KMS-11 (cell line): Measurements from ENCODE around the gene TLK2.

Source experiments
- H2AFZ ChIP-seq: fragments of 200-600 bp; sonication (generic); 2 replicates; pipeline ENCODE4 v1.6.1; 2016; ENCODE audit warnings: antibody characterized with exemption, mixed run types, low read depth
- H3K27ac ChIP-seq: fragments of 200-600 bp; sonication (generic); 2 replicates; pipeline ENCODE4 v1.6.1; 2016; ENCODE audit warnings: mild to moderate bottlenecking, mixed run types
- H3K27me3 ChIP-seq: fragments of 200-600 bp; sonication (generic); 2 replicates; pipeline ENCODE4 v1.6.1; 2017; ENCODE audit warnings: mild to moderate bottlenecking, low read depth, mixed run types, moderate library complexity; ENCODE audit not compliant: insufficient read depth
- H3K36me3 ChIP-seq: fragments of 200-600 bp; sonication (generic); 2 replicates; pipeline ENCODE4 v1.6.1; 2017; ENCODE audit warnings: mild to moderate bottlenecking, mixed run types; ENCODE audit not compliant: insufficient read depth
- H3K4me1 ChIP-seq: fragments of 200-600 bp; sonication (generic); 2 replicates; pipeline ENCODE4 v1.6.1; 2016; ENCODE audit warnings: mild to moderate bottlenecking, low read depth, mixed run types; ENCODE audit not compliant: poor library complexity, severe bottlenecking
- H3K4me2 ChIP-seq: fragments of 200-600 bp; sonication (generic); 2 replicates; pipeline ENCODE4 v1.7.0; 2016; ENCODE audit warnings: mild to moderate bottlenecking, mixed run types
- H3K4me3 ChIP-seq: fragments of 200-600 bp; sonication (generic); IDR thresholded peaks from 2 replicates; pipeline ENCODE4 v1.6.1; 2017; ENCODE audit warnings: low read depth, low read length, mixed read lengths; ENCODE audit not compliant: insufficient read depth
- H3K79me2 ChIP-seq: fragments of 200-600 bp; sonication (generic); 2 replicates; pipeline ENCODE4 v1.6.1; 2016; ENCODE audit warnings: low read depth, mixed run types; ENCODE audit not compliant: insufficient read depth
- H3K9ac ChIP-seq: fragments of 200-600 bp; sonication (generic); 2 replicates; pipeline ENCODE4 v1.6.1; 2016; ENCODE audit warnings: mild to moderate bottlenecking, mixed run types
- H4K20me1 ChIP-seq: fragments of 200-600 bp; sonication (generic); 2 replicates; pipeline ENCODE4 v1.6.1; 2016; ENCODE audit warnings: mild to moderate bottlenecking, mixed run types; ENCODE audit not compliant: insufficient read depth
- CTCF ChIP-seq: fragments of 200-600 bp; sonication (generic); conservative IDR thresholded peaks from 2 replicates; pipeline ENCODE4 v1.6.1; 2017; ENCODE audit warnings: low read depth, mild to moderate bottlenecking, antibody characterized with exemption, low read length, moderate library complexity, mixed read lengths

TLK2 gene

GRCh38 chr17:62628831-62629555 is 150.4 kb downstream of the TLK2 start:
- Histone ChIP-seq H3K79me2 (no peaks in the 10 kb centered on the region), H3K4me1 (no peaks in the 10 kb centered on the region), H4K20me1 (no peaks in the 10 kb centered on the region), H2AFZ (no peak overlapping the region), H3K36me3 (no peaks in the 10 kb centered on the region), H3K4me3 (no peak overlapping the region), H3K27me3 (peaks cover 26% of the 10 kb centered on the region), H3K4me2 (no peak overlapping the region), H3K9ac (no peak overlapping the region), H3K27ac (no peak overlapping the region)
- TF ChIP-seq CTCF = no peak

GRCh38 chr17:62629556-62630364 is 151.1 kb downstream of the TLK2 start:
- no peak for TF ChIP-seq CTCF
- Histone ChIP-seq H4K20me1 (no peaks in the 10 kb centered on the region), H3K36me3 (no peaks in the 10 kb centered on the region), H3K4me1 (no peaks in the 10 kb centered on the region), H2AFZ (no peak overlapping the region), H3K79me2 (no peaks in the 10 kb centered on the region), H3K27ac (no peak overlapping the region), H3K4me3 (no peak overlapping the region), H3K27me3 (peaks cover 26% of the 10 kb centered on the region), H3K9ac (no peak overlapping the region), H3K4me2 (no peak overlapping the region)

GRCh38 chr17:62630365-62631085 is 151.9 kb downstream of the TLK2 start:
- no peak for TF ChIP-seq CTCF
- Histone ChIP-seq H2AFZ (no peak overlapping the region), H3K4me3 (no peak overlapping the region), H3K27ac (no peak overlapping the region), H3K36me3 (no peaks in the 10 kb centered on the region), H3K4me2 (no peak overlapping the region), H3K79me2 (no peaks in the 10 kb centered on the region), H3K4me1 (no peaks in the 10 kb centered on the region), H3K27me3 (peaks cover 26% of the 10 kb centered on the region), H3K9ac (no peak overlapping the region), H4K20me1 (no peaks in the 10 kb centered on the region)

- Histone ChIP-seq H3K27ac (no peak overlapping the region), H3K9ac (no peak overlapping the region), H3K36me3 (no peaks in the 10 kb centered on the region), H3K27me3 (peaks cover 26% of the 10 kb centered on the region), H3K4me2 (no peak overlapping the region), H2AFZ (no peak overlapping the region), H3K4me1 (no peaks in the 10 kb centered on the region), H4K20me1 (no peaks in the 10 kb centered on the region), H3K4me3 (no peak overlapping the region), H3K79me2 (no peaks in the 10 kb centered on the region)
- TF ChIP-seq CTCF = no peak
Measured at GRCh38 chr17:62631086-62631935, 152.7 kb downstream of the TLK2 start.
